ENCODE measurements around the gene FGF21.

FGF21 gene

GRCh38 chr19:48749571-48750198 is 5.6 kb upstream of the FGF21 start:
- H3K9ac ChIP-seq = no peak overlapping the region
- H3K4me3 ChIP-seq (ENCODE audit: low read depth, low read length) = no peak overlapping the region
- no peaks in the 10 kb centered on the region for H3K36me3 ChIP-seq (ENCODE audit: control insufficient read depth, insufficient read depth, low read length)
- H3K27me3 ChIP-seq (ENCODE audit: control insufficient read depth, insufficient read depth, low read length) = no peaks in the 10 kb centered on the region
- no peaks in the 10 kb centered on the region for H3K9me3 ChIP-seq (ENCODE audit: control insufficient read depth, low read length)
- peaks cover 3% of the 10 kb centered on the region for H3K79me2 ChIP-seq
- no peak for TF ChIP-seq CTCF (IDR thresholded peaks at IDR 0.05)
- H3K27ac ChIP-seq = no peak overlapping the region
- peaks cover 8% of the 10 kb centered on the region for H3K4me1 ChIP-seq
- no peak overlapping the region for H2AFZ ChIP-seq
- no peak overlapping the region for H3K4me2 ChIP-seq (ENCODE audit: low read length)

GRCh38 chr19:48750351-48750750 is 5.0 kb upstream of the FGF21 start:
- Histone ChIP-seq H3K4me3 (ENCODE audit: low read depth, low read length) (no peak overlapping the region), H2AFZ (no peak overlapping the region), H3K27me3 (ENCODE audit: control insufficient read depth, insufficient read depth, low read length) (no peaks in the 10 kb centered on the region), H3K27ac (no peak overlapping the region), H3K4me1 (peaks cover 8% of the 10 kb centered on the region), H3K4me2 (ENCODE audit: low read length) (no peak overlapping the region), H3K9me3 (ENCODE audit: control insufficient read depth, low read length) (no peaks in the 10 kb centered on the region), H3K9ac (no peak overlapping the region), H3K79me2 (peaks cover 3% of the 10 kb centered on the region), H3K36me3 (ENCODE audit: control insufficient read depth, insufficient read depth, low read length) (no peaks in the 10 kb centered on the region)
- no peak for TF ChIP-seq CTCF (IDR thresholded peaks at IDR 0.05)

- H3K36me3 ChIP-seq (ENCODE audit: control insufficient read depth, insufficient read depth, low read length) = no peaks in the 10 kb centered on the region
- H3K9me3 ChIP-seq (ENCODE audit: control insufficient read depth, low read length) = no peaks in the 10 kb centered on the region
- H3K9ac ChIP-seq = no peak overlapping the region
- H3K4me3 ChIP-seq (ENCODE audit: low read depth, low read length) = no peak overlapping the region
- peaks cover 8% of the 10 kb centered on the region for H3K4me1 ChIP-seq
- H3K79me2 ChIP-seq = peaks cover 3% of the 10 kb centered on the region
- no peak for TF ChIP-seq CTCF (IDR thresholded peaks at IDR 0.05)
- H3K27ac ChIP-seq = no peak overlapping the region
- no peak overlapping the region for H3K4me2 ChIP-seq (ENCODE audit: low read length)
- H3K27me3 ChIP-seq (ENCODE audit: control insufficient read depth, insufficient read depth, low read length) = no peaks in the 10 kb centered on the region
- no peak overlapping the region for H2AFZ ChIP-seq
Observed at GRCh38 chr19:48750771-48751504, 4.4 kb upstream of the FGF21 start.

- TF ChIP-seq CTCF (IDR thresholded peaks at IDR 0.05) = no peak
- Histone ChIP-seq H3K4me2 (ENCODE audit: low read length) (peak overlapping the region; percentile 83), H2AFZ (peak overlapping the region; percentile 90), H3K4me3 (ENCODE audit: low read depth, low read length) (peak overlapping the region; percentile 62), H3K79me2 (peaks cover 3% of the 10 kb centered on the region), H3K36me3 (ENCODE audit: control insufficient read depth, insufficient read depth, low read length) (no peaks in the 10 kb centered on the region), H3K9me3 (ENCODE audit: control insufficient read depth, low read length) (no peaks in the 10 kb centered on the region), H3K4me1 (peaks cover 8% of the 10 kb centered on the region), H3K27ac (peak overlapping the region; percentile 64), H3K9ac (peak overlapping the region; percentile 41), H3K27me3 (ENCODE audit: control insufficient read depth, insufficient read depth, low read length) (no peaks in the 10 kb centered on the region)
Observed at GRCh38 chr19:48751845-48752495, 3.4 kb upstream of the FGF21 start.
